ENCODE measurements around the gene CBX6.

DNA sequence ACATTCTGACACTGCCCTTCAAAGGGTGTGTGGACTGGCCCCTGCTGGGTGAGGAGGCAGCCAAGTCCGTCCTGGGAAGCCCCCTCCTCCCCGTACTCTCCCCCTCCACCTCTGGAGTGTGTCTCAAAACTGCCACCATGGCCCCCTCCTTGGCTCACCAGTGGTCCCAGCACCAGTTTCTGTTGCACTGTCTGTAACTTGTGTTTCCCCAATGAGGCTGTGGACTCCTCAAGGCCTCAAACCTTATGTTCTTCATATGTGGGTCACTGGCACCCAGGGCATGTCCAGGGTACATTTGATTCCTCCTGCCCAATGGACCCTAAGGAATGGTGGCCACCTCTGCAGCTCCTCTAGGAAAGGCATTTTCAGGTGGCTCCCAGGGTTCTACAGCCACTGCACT is 21.6 kb downstream of the CBX6 start:
- no peak for TF ChIP-seq EZH2phosphoT487 (IDR thresholded peaks at IDR 0.05; ENCODE audit: insufficient read depth, low read depth)
- no peak for TF ChIP-seq EZH2 (IDR thresholded peaks at IDR 0.05; ENCODE audit: insufficient read depth, poor library complexity, severe bottlenecking)
